Right cardiac atrium (tissue), 5 donors: ENCODE results near the gene MAD1L1. TPM values are rescaled to one million over a fixed set of nuclear protein-coding genes. Genes with fewer than 3 reads are reported as not detected.

Source experiments
- ATAC-seq, 2 donors: fragments of 200-7000 bp; cut with Tn5 transposase; one replicate each; pipeline versions ENCODE4 v1.8.0 to v1.9.1; 2020; ENCODE audit warnings: moderate library complexity in 2 of 2, mild to moderate bottlenecking in 1 of 2
- DNase-seq, 3 donors: peaks; one replicate each; pipeline ENCODE4 v3.0.0-alpha.2; 2020
- H3K27ac ChIP-seq: one replicate; pipeline ENCODE4 v1.5.1; 2013; ENCODE audit warnings: mild to moderate bottlenecking, low read length, control low read depth, moderate library complexity
- H3K27me3 ChIP-seq: one replicate; pipeline ENCODE4 v1.6.1; 2013; ENCODE audit not compliant: control insufficient read depth, insufficient read depth
- H3K4me1 ChIP-seq: one replicate; pipeline ENCODE4 v1.6.1; 2013; ENCODE audit warnings: low read length; ENCODE audit not compliant: control insufficient read depth, insufficient read depth
- H3K4me3 ChIP-seq: one replicate; pipeline ENCODE4 v1.5.1; 2013; ENCODE audit warnings: low read length, control low read depth
- H3K9me3 ChIP-seq: one replicate; pipeline ENCODE4 v1.6.1; 2013; ENCODE audit warnings: low read length; ENCODE audit not compliant: control insufficient read depth
- WGBS: extraction: QIAGEN DNeasy Blood & Tissue Kit; methylation state at CpG from one replicate; pipeline ENCODE4 v1.1.7; 2013; 5-methylcytosine and 5-hydroxymethylcytosine counted together
- intact Hi-C, 4 donors: fragments of 100-400 bp; cut with DNase I; formaldehyde crosslinking; loops; one replicate each; pipeline versions ENCODE4 v1.11.0 to v1.14.0; 2022 to 2023
- polyA plus RNA-seq: library from polyadenylated mRNA; stranded (reverse); fragments of 200-250 nt; gene quantifications from one replicate; pipeline ENCODE4 v1.2.3, GENCODE V29; 2013
- total RNA-seq, 4 donors: library from RNA; stranded (reverse); fragmentation: NEBNext Ultra II Directional; extraction: Animal tissue kit (Norgen Biotek cat#: 25700); gene quantifications; one replicate each; pipeline ENCODE4 v1.2.1, GENCODE V29; 2021
- donor health status: healthy with polysubstance abuse.
- donor health status: DM: no; HTN: yes; CAD: no.
- donor health status: DM: no; HTN: no; CAD: no.
- donor health status: DM: no; HTN: yes; CAD: no; lungs with severe emphysema.
- donor health status: DM: yes; HTN: yes; CAD: no.

Gene MAD1L1
- total and polyA plus RNA-seq, 5 donors = 15.3 to 41.0 (median 33.7) TPM

DNA sequence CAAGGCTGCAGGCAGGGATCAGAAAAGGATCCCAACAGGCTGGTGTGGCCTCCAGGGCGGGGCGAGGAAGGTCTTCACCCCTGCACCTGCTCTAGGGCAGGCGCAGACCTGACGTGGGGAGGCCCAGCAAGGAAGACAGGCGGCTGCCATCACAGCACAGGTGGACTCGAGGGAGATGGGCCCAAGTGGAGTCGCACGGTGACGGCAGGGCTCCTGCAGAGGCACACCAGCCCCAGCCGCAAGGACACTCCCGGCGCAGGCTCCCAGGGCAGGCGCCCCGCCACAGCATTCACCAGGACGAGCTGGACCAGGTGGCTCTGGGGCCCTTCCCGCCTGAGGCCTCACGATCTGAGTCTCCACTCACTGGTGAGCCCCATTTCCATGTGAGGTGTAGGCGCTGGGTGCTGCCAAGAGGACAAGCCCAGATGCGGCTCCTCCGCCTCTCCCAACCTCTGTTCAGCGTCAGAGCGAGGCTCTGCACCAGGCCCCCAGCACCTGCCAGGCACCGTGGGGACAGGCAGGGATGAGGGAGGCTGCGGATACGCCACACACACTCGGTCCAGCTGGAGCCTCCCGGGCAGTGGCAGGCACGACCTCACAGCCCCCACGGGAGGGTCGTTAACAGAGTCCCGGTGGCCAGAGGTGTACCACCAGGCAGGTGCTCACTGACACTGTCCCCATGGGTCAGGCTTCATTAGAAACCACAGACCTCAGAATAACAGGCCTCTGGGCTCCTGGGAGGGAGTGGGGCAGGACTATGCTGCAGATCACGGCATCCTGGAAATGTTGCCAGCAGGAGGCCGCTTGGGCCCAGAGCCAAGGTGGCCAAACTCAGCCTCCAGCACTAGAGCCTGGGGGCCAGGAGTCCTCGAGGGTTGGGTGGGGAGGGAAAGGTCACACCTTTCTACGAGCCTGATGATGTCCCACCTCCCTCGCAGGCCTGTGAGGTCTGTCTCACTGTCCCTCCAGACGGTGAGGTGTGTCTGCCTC is 111.6 kb downstream of the MAD1L1 start:
- WGBS = 80% methylated on average over 37 of the region's 37 CpGs
- Histone ChIP-seq H3K4me1 (peaks cover 13% of the 10 kb centered on the region), H3K27me3 (no peaks in the 10 kb centered on the region), H3K4me3 (no peak overlapping the region), H3K9me3 (no peaks in the 10 kb centered on the region), H3K27ac (no peak overlapping the region)
- intact Hi-C loops = no loop called here
- ATAC-seq (peak in 1 of 2 donors; percentile 1), DNase-seq (peak in 2 of 3 donors; percentile 60 to 78)

DNA sequence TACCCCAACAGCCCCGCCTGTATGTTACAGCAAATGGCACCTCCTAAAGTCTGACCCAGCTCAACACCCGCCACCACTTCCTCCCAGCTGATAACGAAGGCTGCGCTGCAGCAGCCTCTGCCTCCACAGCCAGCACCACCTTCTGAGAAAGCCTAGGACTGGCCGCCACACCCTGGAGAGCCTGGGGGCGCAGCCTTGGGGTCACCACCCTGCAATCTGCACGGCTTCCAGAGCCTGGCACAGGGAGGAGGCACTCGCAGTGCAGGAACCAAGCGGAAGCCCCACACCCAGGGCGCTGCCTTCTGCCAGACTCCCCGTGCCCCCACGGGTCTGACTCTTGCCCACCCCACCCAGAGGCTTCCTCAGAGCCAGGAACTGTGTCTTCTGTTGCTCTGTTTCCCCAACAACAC is 112.5 kb downstream of the MAD1L1 start:
- H3K9me3 ChIP-seq = no peaks in the 10 kb centered on the region
- 48% methylated on average over 12 of the region's 12 CpGs for WGBS
- H3K4me3 ChIP-seq = no peak overlapping the region
- peak in 2 of 3 donors; percentile 33 to 77 for DNase-seq
- ATAC-seq = peak; percentile 30 to 52
- intact Hi-C loops = no loop called here
- H3K27ac ChIP-seq = no peak overlapping the region
- no peaks in the 10 kb centered on the region for H3K27me3 ChIP-seq
- H3K4me1 ChIP-seq = peaks cover 21% of the 10 kb centered on the region

DNA sequence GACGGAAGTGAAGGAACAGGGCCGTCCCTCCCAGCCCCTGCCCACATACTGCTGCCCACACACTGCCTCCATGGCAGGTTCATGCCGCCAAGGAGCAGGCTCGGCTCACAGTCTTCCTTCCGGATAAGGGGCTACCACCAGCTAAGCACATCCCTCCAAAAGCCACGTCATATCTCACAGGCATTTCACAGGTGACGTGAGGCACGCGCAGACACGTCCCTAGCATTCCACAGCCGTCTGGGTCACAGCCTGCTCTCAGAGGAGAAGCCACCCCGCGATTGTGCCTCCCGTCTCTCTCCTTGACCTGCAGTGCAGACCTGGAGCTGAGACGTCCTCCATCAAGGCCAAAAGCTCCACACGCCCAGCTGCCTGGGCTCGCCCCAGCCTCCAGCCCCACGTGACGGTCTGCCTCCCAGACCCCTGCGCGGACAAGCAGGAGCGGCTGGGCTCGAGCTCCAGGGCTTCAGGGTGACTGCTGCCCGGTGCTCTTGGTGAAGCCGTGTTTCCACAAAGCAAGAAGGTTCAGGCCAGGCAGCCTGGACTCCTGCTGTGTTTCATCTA is 114.0 kb downstream of the MAD1L1 start:
- intact Hi-C loops = loop anchor here in 1 of 4 donors (10.0 kb wide), 1 partner anchor 76 kb away; no protein-coding TSS in a partner anchor
- DNase-seq = peak in 1 of 3 donors; percentile 61
- no peak overlapping the region for H3K27ac ChIP-seq
- WGBS = 85% methylated on average over 25 of the region's 25 CpGs
- peaks cover 21% of the 10 kb centered on the region for H3K4me1 ChIP-seq
- no peak for ATAC-seq
- H3K9me3 ChIP-seq = no peaks in the 10 kb centered on the region
- no peak overlapping the region for H3K4me3 ChIP-seq
- no peaks in the 10 kb centered on the region for H3K27me3 ChIP-seq

DNA sequence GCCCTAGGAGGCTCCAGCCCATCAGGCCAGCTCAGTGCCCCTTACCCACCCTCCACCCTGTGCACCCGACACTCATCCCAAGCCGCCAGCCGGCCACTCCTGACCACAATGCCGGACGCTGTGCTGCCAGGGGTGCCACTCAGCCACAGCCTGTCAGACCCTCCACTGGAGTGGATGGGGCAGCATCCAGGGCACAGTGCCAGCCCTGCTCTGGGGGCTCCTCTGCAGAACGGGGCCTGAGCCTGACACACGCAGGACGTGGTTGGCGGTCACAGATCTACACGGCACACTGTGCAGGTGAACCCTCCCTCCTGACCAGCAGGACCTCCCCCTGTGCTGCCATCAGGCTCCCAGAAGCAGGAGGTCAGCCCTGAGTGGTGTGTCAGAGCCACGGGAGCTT is 114.7 kb downstream of the MAD1L1 start:
- WGBS = 95% methylated on average over 11 of the region's 11 CpGs
- Histone ChIP-seq H3K9me3 (no peaks in the 10 kb centered on the region), H3K27ac (no peak overlapping the region), H3K27me3 (no peaks in the 10 kb centered on the region), H3K4me3 (no peak overlapping the region), H3K4me1 (peaks cover 21% of the 10 kb centered on the region)
- DNase-seq (no peak), ATAC-seq (no peak)
- intact Hi-C loops = loop anchor here in 1 of 4 donors (10.0 kb wide), 1 partner anchor 77 kb away; no protein-coding TSS in a partner anchor

DNA sequence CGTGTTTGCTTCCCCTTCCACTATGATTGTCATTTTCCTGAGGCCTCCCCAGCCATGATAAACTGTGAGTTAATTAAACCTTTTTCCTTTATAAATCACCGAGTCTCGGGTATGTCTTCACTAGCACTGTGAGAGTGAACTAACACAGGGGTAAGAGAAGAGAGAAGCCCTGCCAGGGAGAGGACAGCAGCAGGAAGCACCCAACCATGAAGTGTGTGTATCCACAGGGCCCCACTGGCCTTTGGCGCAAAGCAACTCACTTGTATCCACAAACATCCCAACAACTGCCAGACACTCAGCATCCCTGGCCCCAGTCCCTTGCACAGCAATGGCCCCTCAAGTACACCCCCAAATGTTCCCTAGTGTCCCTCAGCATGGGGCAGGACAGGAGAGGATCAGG is 115.1 kb downstream of the MAD1L1 start:
- Histone ChIP-seq H3K9me3 (no peaks in the 10 kb centered on the region), H3K4me1 (peaks cover 21% of the 10 kb centered on the region), H3K4me3 (no peak overlapping the region), H3K27ac (no peak overlapping the region), H3K27me3 (no peaks in the 10 kb centered on the region)
- DNase-seq = no peak
- no peak for ATAC-seq
- WGBS = 64% methylated on average over 4 of the region's 4 CpGs
- intact Hi-C loops = loop anchor here in 1 of 4 donors (10.0 kb wide), 1 partner anchor 77 kb away; no protein-coding TSS in a partner anchor

DNA sequence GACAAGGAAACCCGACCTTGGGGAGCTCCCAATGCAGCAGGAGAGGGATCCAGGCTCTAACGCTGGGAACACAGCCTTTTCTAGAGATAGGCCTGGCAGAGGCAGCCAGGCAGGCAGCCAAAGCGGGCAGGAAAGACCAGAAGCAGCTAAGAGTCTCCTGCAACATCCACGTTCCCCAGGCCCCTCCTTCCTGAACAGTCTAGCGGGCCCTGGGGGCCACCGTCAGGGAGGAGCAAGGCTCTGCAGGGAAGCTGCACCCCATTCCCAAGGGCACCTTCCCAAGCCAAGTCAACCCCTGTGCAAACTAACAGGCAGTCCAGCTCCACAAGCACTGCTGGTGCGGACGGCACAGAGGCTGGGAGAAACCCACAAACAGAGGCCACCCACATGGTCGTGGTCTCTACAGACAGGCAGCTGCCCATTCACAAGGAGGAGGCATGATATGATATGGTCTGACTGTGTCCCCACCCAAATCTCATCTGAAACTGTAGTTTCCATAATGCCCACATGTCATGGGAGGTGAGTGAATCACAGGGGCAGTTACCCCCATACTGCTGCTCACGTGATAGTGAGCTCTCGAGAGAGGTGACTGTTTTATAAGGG is 115.7 kb downstream of the MAD1L1 start:
- Histone ChIP-seq H3K27me3 (no peaks in the 10 kb centered on the region), H3K4me1 (peaks cover 21% of the 10 kb centered on the region), H3K27ac (peak overlapping the region; percentile 71), H3K4me3 (no peak overlapping the region), H3K9me3 (no peaks in the 10 kb centered on the region)
- 35% methylated on average over 11 of the region's 11 CpGs for WGBS
- intact Hi-C loops = loop anchor here in 1 of 4 donors (10.0 kb wide), 1 partner anchor 78 kb away; no protein-coding TSS in a partner anchor
- peak; percentile 60 to 66 for ATAC-seq
- peak; percentile 63 to 89 (median 88) for DNase-seq

DNA sequence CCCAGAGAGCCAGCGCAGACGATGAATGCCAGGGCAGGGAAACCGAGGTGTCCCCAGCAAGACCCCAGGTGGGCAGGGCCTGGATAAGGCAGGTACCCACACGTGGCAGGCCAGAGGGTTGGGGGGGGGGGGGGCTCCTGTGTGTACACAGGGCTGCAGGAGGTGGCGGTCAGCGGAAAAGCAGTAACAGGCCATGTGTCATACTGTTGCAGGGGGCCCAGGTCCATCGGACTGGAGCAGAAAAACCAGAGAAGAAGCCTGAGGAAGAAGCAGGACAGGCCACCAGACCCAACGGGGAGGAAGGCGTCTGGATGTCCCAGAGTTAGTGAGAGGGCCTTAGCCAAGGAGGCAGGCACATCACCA is 116.3 kb downstream of the MAD1L1 start:
- intact Hi-C loops = loop anchor here in 1 of 4 donors (10.0 kb wide), 1 partner anchor 78 kb away; no protein-coding TSS in a partner anchor
- ATAC-seq (no peak), DNase-seq (no peak)
- H3K4me1 ChIP-seq = peaks cover 21% of the 10 kb centered on the region
- H3K27me3 ChIP-seq = no peaks in the 10 kb centered on the region
- no peak overlapping the region for H3K4me3 ChIP-seq
- peak overlapping the region; percentile 71 for H3K27ac ChIP-seq
- H3K9me3 ChIP-seq = no peaks in the 10 kb centered on the region
- WGBS = 70% methylated on average over 9 of the region's 9 CpGs

DNA sequence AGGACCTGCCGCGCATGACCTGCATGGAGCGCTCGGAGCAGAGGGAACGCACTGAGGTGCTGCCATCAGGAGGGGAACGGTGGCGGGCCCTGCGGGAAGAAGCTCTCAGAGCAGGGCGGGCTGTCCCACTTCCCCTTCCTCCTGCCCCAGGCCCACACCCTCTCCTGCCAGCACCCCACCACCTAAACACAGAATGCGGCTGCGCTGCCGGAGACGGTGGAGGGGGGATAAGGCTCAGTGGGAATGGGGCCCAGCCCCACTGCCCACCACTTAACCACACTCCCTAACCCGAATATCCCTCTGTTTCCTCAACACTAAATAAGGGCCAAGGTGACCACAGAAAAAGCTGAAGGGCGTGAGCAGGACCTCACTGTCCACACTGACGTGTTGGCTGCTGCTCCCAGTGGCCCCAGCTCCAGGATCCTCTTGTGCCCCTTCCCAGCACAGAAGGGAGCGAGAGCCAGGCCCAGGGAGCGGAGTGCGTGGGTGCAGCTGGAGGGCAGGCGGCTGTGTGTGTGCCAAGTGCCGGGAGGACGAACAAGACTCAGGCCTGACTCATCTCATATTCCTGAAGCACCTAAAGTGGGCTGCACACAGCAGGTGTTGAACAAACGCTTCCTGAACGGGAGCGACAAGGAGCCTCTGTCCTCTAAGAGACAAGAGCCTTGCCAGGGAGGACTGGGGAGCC is 116.8 kb downstream of the MAD1L1 start:
- DNase-seq (peak; percentile 52 to 80 (median 65)), ATAC-seq (peak; percentile 49 to 64)
- Histone ChIP-seq H3K27ac (peak overlapping the region; percentile 71), H3K9me3 (no peaks in the 10 kb centered on the region), H3K4me3 (no peak overlapping the region), H3K27me3 (no peaks in the 10 kb centered on the region), H3K4me1 (peaks cover 21% of the 10 kb centered on the region)
- 71% methylated on average over 25 of the region's 25 CpGs for WGBS
- intact Hi-C loops = loop anchor here in 1 of 4 donors (10.0 kb wide), 1 partner anchor 79 kb away; no protein-coding TSS in a partner anchor

DNA sequence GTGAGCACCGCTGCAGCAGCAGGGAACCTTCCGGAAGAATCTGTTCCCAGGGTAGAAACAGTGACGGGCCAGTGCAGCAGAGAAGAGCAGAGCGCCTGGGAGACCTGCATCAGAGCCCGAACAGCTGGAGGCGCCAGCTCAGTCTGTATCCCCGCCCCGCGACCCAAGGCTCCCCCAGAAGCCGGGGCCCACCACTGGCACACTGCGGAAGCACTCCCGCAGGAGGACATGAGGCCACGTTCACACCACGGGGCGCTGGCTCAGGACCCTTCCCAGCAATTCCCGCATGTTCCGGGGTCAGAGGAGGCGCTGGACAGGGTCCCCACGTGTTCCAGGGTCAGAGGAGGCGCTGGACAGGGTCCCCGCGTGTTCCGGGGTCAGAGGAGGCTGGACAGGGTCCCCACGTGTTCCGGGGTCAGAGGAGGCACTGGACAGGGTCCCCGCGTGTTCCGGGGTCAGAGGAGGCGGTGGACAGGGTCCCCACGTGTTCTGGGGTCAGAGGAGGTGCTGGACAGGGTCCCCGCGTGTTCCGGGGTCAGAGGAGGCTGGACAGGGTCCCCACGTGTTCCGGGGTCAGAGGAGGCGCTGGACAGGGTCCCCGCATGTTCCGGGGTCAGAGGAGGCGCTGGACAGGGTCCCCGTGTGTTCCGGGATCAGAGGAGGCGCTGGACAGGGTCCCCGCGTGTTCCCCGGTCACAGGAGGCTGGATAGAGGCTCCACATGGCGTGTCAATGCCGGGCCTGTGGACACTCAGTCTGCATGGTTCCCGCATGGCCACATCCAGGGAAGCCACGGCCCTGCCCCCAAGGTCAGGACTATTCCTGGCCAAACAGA is 117.6 kb downstream of the MAD1L1 start:
- H3K27ac ChIP-seq = no peak overlapping the region
- no peaks in the 10 kb centered on the region for H3K9me3 ChIP-seq
- no peak for ATAC-seq
- 94% methylated on average over 49 of the region's 49 CpGs for WGBS
- peak in 1 of 3 donors; percentile 44 for DNase-seq
- no peaks in the 10 kb centered on the region for H3K27me3 ChIP-seq
- H3K4me1 ChIP-seq = peaks cover 20% of the 10 kb centered on the region
- intact Hi-C loops = loop anchor here in 1 of 4 donors (10.0 kb wide), 1 partner anchor 80 kb away; no protein-coding TSS in a partner anchor
- H3K4me3 ChIP-seq = no peak overlapping the region
